Activated CD4-positive, alpha-beta memory T cell treated with anti-CD3 and anti-CD28 coated beads, Interleukin-2, amount 10 ng/mL, durations not matched to agents 7 days and 5 days (primary cell): ENCODE data around the gene PHKB. TPM values are rescaled to one million over a fixed set of nuclear protein-coding genes. Genes with fewer than 3 reads are reported as not detected.

Experiments used
- CTCF ChIA-PET: fragments of 350-600 bp; sonication (Branson Sonifier 250); formaldehyde crosslinking; loops from one replicate; lab custom pipeline; 2021; ENCODE audit warnings: antibody characterized with exemption, inconsistent platforms; lab: Charles Lee
- POLR2A ChIA-PET: fragments of 350-600 bp; sonication (Branson Sonifier 250); formaldehyde crosslinking; loops from one replicate; lab custom pipeline; 2021; ENCODE audit warnings: antibody characterized with exemption; lab: Charles Lee
- DNase-seq: peaks from one replicate; pipeline ENCODE4 v3.0.0-alpha.2; 2020
- H3K27ac Mint-ChIP-seq: one replicate; pipeline ENCODE4 v1.8.0; 2021; ENCODE audit warnings: mild to moderate bottlenecking, mixed read lengths
- H3K27me3 Mint-ChIP-seq: one replicate; pipeline ENCODE4 v1.8.0; 2021; ENCODE audit warnings: mixed read lengths
- H3K36me3 Mint-ChIP-seq: one replicate; pipeline ENCODE4 v1.8.0; 2021; ENCODE audit warnings: low read depth, mixed read lengths
- H3K4me1 Mint-ChIP-seq: one replicate; pipeline ENCODE4 v1.8.0; 2021; ENCODE audit warnings: mixed read lengths
- H3K4me3 Mint-ChIP-seq: one replicate; pipeline ENCODE4 v1.8.0; 2021; ENCODE audit warnings: mild to moderate bottlenecking, mixed read lengths
- H3K9me3 Mint-ChIP-seq: one replicate; pipeline ENCODE4 v1.8.0; 2021; ENCODE audit warnings: mixed read lengths
- total RNA-seq, 2 experiments: library from RNA; stranded (reverse); gene quantifications; one replicate each; pipeline ENCODE4 v1.2.3, GENCODE V29; 2021

Gene PHKB
- total RNA-seq, 2 experiments from 2014 or later = 33.2 to 36.3 TPM

- Mint-ChIP-seq H3K27ac (no peak overlapping the region), H3K36me3 (peaks cover 8% of the 10 kb centered on the region), H3K4me3 (no peak overlapping the region), H3K27me3 (no peaks in the 10 kb centered on the region), H3K9me3 (no peaks in the 10 kb centered on the region), H3K4me1 (no peaks in the 10 kb centered on the region)
- DNase-seq = no peak
- POLR2A ChIA-PET = interaction anchor here (1.1 kb wide), 1 partner anchor 139 kb away, joined by 3 read pairs; the partner anchor contains the start of genes ITFG1 and PHKB
- CTCF ChIA-PET = no interaction called here
These were observed 138.4 kb downstream of the PHKB start for GRCh38 chr16:47599512-47599911.

- Mint-ChIP-seq H3K4me3 (no peak overlapping the region), H3K4me1 (no peaks in the 10 kb centered on the region), H3K27ac (no peak overlapping the region), H3K9me3 (no peaks in the 10 kb centered on the region), H3K36me3 (peaks cover 8% of the 10 kb centered on the region), H3K27me3 (no peaks in the 10 kb centered on the region)
- DNase-seq = no peak
- POLR2A ChIA-PET = no interaction called here
- CTCF ChIA-PET = no interaction called here
These were observed 139.2 kb downstream of the PHKB start for GRCh38 chr16:47600376-47600775.

GRCh38 chr16:47604306-47604705 is 143.2 kb downstream of the PHKB start:
- ChIA-PET POLR2A (no interaction called here), CTCF (no interaction called here)
- Mint-ChIP-seq H3K27ac (no peak overlapping the region), H3K4me1 (no peaks in the 10 kb centered on the region), H3K27me3 (no peaks in the 10 kb centered on the region), H3K9me3 (no peaks in the 10 kb centered on the region), H3K4me3 (no peak overlapping the region), H3K36me3 (peaks cover 2% of the 10 kb centered on the region)
- no peak for DNase-seq

GRCh38 chr16:47611042-47611441 is 149.9 kb downstream of the PHKB start:
- Mint-ChIP-seq H3K27ac (no peak overlapping the region), H3K9me3 (peaks cover 3% of the 10 kb centered on the region), H3K4me1 (peaks cover 3% of the 10 kb centered on the region), H3K27me3 (no peaks in the 10 kb centered on the region), H3K4me3 (no peak overlapping the region), H3K36me3 (peaks cover 30% of the 10 kb centered on the region)
- ChIA-PET POLR2A (no interaction called here), CTCF (no interaction called here)
- DNase-seq = no peak

GRCh38 chr16:47611848-47612493 is 150.8 kb downstream of the PHKB start:
- Mint-ChIP-seq H3K4me1 (peaks cover 3% of the 10 kb centered on the region), H3K36me3 (peaks cover 30% of the 10 kb centered on the region), H3K27ac (no peak overlapping the region), H3K9me3 (peaks cover 3% of the 10 kb centered on the region), H3K4me3 (no peak overlapping the region), H3K27me3 (no peaks in the 10 kb centered on the region)
- ChIA-PET CTCF (no interaction called here), POLR2A (no interaction called here)
- DNase-seq = no peak

- Mint-ChIP-seq H3K27me3 (no peaks in the 10 kb centered on the region), H3K36me3 (peaks cover 30% of the 10 kb centered on the region), H3K9me3 (peaks cover 3% of the 10 kb centered on the region), H3K4me1 (peaks cover 3% of the 10 kb centered on the region), H3K4me3 (no peak overlapping the region), H3K27ac (no peak overlapping the region)
- ChIA-PET POLR2A (no interaction called here), CTCF (no interaction called here)
- no peak for DNase-seq
These were observed 151.6 kb downstream of the PHKB start for GRCh38 chr16:47612711-47613110.

GRCh38 chr16:47613251-47613650 is 152.1 kb downstream of the PHKB start:
- Mint-ChIP-seq H3K36me3 (peaks cover 30% of the 10 kb centered on the region), H3K4me3 (no peak overlapping the region), H3K9me3 (peaks cover 3% of the 10 kb centered on the region), H3K4me1 (peaks cover 3% of the 10 kb centered on the region), H3K27ac (no peak overlapping the region), H3K27me3 (no peaks in the 10 kb centered on the region)
- ChIA-PET POLR2A (no interaction called here), CTCF (no interaction called here)
- DNase-seq = no peak

GRCh38 chr16:47617732-47618131 is 156.6 kb downstream of the PHKB start:
- POLR2A ChIA-PET = no interaction called here
- DNase-seq = no peak
- CTCF ChIA-PET = no interaction called here
- H3K36me3 Mint-ChIP-seq = peaks cover 10% of the 10 kb centered on the region
- no peak overlapping the region for H3K27ac Mint-ChIP-seq
- H3K27me3 Mint-ChIP-seq = no peaks in the 10 kb centered on the region
- H3K4me3 Mint-ChIP-seq = no peak overlapping the region
- H3K4me1 Mint-ChIP-seq = no peaks in the 10 kb centered on the region
- no peaks in the 10 kb centered on the region for H3K9me3 Mint-ChIP-seq

- peaks cover 3% of the 10 kb centered on the region for H3K4me1 Mint-ChIP-seq
- H3K4me3 Mint-ChIP-seq = no peak overlapping the region
- no peak overlapping the region for H3K27ac Mint-ChIP-seq
- DNase-seq = no peak
- CTCF ChIA-PET = no interaction called here
- peaks cover 5% of the 10 kb centered on the region for H3K9me3 Mint-ChIP-seq
- POLR2A ChIA-PET = no interaction called here
- peaks cover 11% of the 10 kb centered on the region for H3K36me3 Mint-ChIP-seq
- H3K27me3 Mint-ChIP-seq = no peaks in the 10 kb centered on the region
These were observed 161.5 kb downstream of the PHKB start for GRCh38 chr16:47622451-47623176.

GRCh38 chr16:47624563-47624962 is 163.4 kb downstream of the PHKB start:
- POLR2A ChIA-PET = no interaction called here
- Mint-ChIP-seq H3K27me3 (no peaks in the 10 kb centered on the region), H3K27ac (no peak overlapping the region), H3K9me3 (peaks cover 5% of the 10 kb centered on the region), H3K4me3 (no peak overlapping the region), H3K4me1 (peaks cover 3% of the 10 kb centered on the region), H3K36me3 (peaks cover 11% of the 10 kb centered on the region)
- CTCF ChIA-PET = no interaction called here
- no peak for DNase-seq

- no peak for DNase-seq
These were observed 164.0 kb downstream of the PHKB start for GRCh38 chr16:47625115-47625567.

GRCh38 chr16:47626246-47626645 is 165.1 kb downstream of the PHKB start:
- CTCF ChIA-PET = no interaction called here
- Mint-ChIP-seq H3K4me3 (no peak overlapping the region), H3K27ac (no peak overlapping the region), H3K36me3 (peaks cover 13% of the 10 kb centered on the region), H3K4me1 (peaks cover 3% of the 10 kb centered on the region), H3K9me3 (peaks cover 5% of the 10 kb centered on the region), H3K27me3 (no peaks in the 10 kb centered on the region)
- POLR2A ChIA-PET = no interaction called here
- DNase-seq = no peak

More at GRCh38 chr16:47625115-47625567, 164.0 kb downstream of the PHKB start:
- Mint-ChIP-seq H3K4me1 (peaks cover 3% of the 10 kb centered on the region), H3K27me3 (no peaks in the 10 kb centered on the region), H3K4me3 (no peak overlapping the region), H3K36me3 (peaks cover 11% of the 10 kb centered on the region), H3K9me3 (peaks cover 5% of the 10 kb centered on the region), H3K27ac (no peak overlapping the region)
- ChIA-PET POLR2A (no interaction called here), CTCF (no interaction called here)

GRCh38 chr16:47627085-47627639 is 166.0 kb downstream of the PHKB start:
- Mint-ChIP-seq H3K4me1 (peaks cover 3% of the 10 kb centered on the region), H3K27me3 (no peaks in the 10 kb centered on the region), H3K27ac (no peak overlapping the region), H3K36me3 (peaks cover 13% of the 10 kb centered on the region), H3K4me3 (no peak overlapping the region), H3K9me3 (peaks cover 5% of the 10 kb centered on the region)
- DNase-seq = no peak
- ChIA-PET POLR2A (no interaction called here), CTCF (no interaction called here)
